ENCODE measurements around the gene REG3G. TPM values are rescaled to one million over a fixed set of nuclear protein-coding genes. Genes with fewer than 3 reads are reported as not detected.
"Not testable (repeated sequence)": the region's sequence is repeated elsewhere in the genome, so short reads cannot be mapped to it uniquely, and the experiment has no call there.

The REG3G gene
- total RNA-seq, 1 donor from 2014 or later = not detected

DNA sequence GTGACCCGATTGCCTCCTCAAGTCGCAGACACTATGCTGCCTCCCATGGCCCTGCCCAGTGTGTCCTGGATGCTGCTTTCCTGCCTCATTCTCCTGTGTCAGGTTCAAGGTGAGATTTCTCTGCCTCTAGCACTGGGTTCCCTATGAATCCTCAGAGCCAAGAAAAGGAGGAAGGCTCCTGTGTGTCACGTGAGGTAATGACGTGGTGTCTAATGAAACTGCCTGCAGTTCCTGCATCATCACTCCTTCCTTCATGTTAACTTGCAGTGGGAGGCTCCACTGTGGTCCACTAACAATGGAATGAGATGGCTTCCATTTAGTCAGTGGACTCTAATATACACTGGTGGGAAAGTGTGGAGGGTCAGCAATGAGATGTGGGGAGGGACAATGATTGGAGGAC is 559 bp downstream of the REG3G start:
- ATAC-seq = no peak

DNA sequence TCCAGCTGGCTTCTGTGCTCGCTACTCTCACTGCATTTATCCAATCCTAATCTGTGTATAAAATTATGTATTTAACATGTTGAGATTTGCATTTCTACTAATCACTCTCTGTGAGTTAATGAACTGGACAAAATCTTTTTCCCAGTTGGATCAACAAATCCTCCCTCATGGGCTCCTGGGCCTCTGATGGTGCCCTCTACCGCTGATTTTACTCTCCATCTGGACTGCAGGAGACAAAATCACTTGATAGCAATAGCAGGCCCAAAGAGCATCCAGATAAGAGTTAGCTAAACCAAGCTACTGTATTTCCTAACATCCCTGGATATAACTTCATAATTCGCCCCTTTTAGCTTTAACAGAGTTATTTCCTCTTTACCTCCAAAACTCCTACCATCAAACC is 14.4 kb downstream of the REG3G start:
- ATAC-seq = no peak

DNA sequence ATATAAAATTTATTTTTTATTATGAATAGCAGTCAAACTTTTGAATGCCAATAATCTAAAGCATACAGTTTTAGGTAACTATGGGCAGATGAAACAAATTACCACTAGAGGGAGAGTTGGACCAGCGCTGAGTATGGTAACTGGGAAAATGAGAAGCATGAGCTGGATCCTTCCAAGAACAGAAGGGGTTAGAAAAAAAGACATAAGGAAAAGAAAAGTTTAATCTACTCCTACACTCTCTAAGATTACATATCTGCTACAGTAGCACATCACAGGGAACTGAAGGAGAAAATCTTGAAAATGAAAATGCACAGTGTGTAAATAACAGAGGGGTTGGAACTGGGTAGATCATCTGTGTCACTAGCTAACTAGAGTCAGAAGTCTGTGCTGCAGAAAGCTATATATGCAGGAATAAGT is 15.5 kb downstream of the REG3G start:
- ATAC-seq = no peak

DNA sequence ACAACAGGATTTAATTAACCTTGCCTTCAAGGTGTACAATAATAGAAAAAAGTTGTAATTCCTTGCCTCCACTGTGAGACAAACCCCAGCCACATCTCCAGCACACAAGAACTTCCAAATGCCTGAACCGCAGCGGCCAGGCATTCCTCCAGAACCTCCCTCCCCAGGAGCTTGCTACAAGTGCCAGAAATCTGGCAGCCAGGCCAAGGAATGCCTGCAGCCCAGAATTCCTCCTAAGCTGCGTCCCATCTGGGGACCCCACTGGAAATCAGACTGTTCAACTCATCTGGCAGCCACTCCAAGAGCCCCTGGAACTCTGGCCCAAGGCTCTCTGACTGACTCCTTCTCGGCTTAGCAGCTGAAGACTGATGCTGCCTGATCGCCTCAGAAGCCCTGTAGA is 28.0 kb downstream of the REG3G start:
- ATAC-seq = not testable (repeated sequence)

DNA sequence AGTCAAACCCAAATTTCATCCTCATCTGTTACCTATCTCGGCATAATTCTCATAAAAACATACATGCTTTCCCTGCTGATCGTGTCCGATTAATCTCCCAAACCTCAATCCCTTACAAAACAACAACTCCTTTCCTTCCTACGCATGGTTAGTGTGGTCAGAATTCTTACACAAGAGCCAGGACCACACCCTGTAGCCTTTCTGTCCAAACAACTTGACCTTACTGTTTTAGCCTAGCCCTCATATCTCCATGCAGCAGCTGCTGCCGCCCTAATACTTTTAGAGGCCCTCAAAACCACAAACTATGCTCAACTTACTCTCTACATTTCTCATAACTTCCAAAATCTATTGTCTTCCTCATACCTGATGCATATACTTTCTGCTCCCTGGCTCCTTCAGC is 29.3 kb downstream of the REG3G start:
- not testable (repeated sequence) for ATAC-seq

DNA sequence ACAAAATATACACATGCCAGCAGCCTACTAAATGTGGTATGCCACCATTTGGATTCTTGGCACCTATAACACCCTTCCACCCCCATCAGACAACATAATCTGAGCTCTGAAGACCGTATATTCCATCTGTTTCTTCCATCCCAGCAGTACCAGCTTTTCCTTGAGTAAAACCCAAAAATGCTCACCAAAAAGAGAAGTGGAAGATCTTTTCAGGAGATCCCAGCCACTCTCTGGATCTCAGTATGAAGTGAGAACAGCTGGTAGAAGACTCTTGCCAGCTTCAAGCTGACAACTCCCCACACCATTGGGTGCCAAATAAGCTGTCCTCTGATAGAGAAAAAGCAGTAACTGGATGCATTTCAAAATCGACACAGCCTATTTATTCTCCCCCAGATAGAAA is 39.7 kb downstream of the REG3G start:
- ATAC-seq = no peak

DNA sequence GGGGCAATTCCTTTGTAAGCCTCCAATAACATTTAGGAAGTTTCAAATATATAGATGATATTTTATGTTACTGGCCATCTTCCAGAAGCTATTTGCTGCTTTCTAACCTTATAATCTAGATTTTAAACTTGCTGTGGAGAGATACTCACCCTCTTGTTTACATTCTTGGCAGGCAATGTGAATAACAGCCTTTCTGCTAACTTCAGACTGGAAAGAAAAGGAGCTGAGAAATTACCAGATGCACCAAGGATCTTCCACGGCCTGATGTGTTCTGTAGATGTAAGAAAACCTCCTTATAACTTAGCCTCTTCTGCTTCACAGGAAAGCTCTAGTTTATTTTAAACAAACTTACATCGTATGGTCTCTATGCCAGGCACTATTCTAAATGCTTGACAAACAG is 45.6 kb downstream of the REG3G start:
- no peak for ATAC-seq

Other genes with a start within 250 kb of the REG3G start
- gene REG1B, start 62.3 kb downstream of the REG3G start, total RNA-seq = not detected
- not detected for gene REG1A, start 94.8 kb downstream of the REG3G start, total RNA-seq
- not detected for gene REG3A, start 134.1 kb downstream of the REG3G start, total RNA-seq